GM23338 (cell line): ENCODE data around the gene SHANK2. TPM values are rescaled to one million over a fixed set of nuclear protein-coding genes. Genes with fewer than 3 reads are reported as not detected.

Experiments
- ATAC-seq: fragments of 200-7000 bp; cut with Tn5 transposase; 3 replicates; pipeline ENCODE4 v1.9.1; 2020
- DNase-seq: peaks from one replicate; pipeline ENCODE4 v3.0.0-alpha.2; 2015; ENCODE audit warnings: low spot score
- H2AFZ ChIP-seq: fragments of 200-600 bp; sonication (generic); 2 replicates; pipeline ENCODE4 v1.8.0; 2016; ENCODE audit warnings: antibody characterized with exemption, mild to moderate bottlenecking, moderate library complexity
- H3F3A ChIP-seq: fragments of 200-600 bp; sonication (generic); replicated peaks from 2 replicates; pipeline ENCODE4 v1.8.0; 2017; ENCODE audit warnings: antibody characterized with exemption, mixed run types, low read depth
- H3K27ac ChIP-seq: fragments of 200-600 bp; sonication (generic); 2 replicates; pipeline ENCODE4 v1.6.1; 2016; ENCODE audit warnings: low read depth
- H3K27me3 ChIP-seq: fragments of 200-600 bp; sonication (generic); 2 replicates; pipeline ENCODE4 v1.8.0; 2016; ENCODE audit warnings: mild to moderate bottlenecking, mixed run types, moderate library complexity; ENCODE audit not compliant: insufficient read depth
- H3K36me3 ChIP-seq: fragments of 200-600 bp; sonication (generic); 2 replicates; pipeline ENCODE4 v1.8.0; 2016; ENCODE audit warnings: mild to moderate bottlenecking; ENCODE audit not compliant: insufficient read depth
- H3K4me1 ChIP-seq: fragments of 200-600 bp; sonication (generic); 2 replicates; pipeline ENCODE4 v1.8.0; 2016; ENCODE audit warnings: mild to moderate bottlenecking, moderate library complexity; ENCODE audit not compliant: insufficient read depth
- H3K4me2 ChIP-seq: fragments of 200-600 bp; sonication (generic); 2 replicates; pipeline ENCODE4 v1.7.1; 2017; ENCODE audit warnings: mixed run types
- H3K4me3 ChIP-seq: fragments of 200-600 bp; sonication (generic); 2 replicates; pipeline ENCODE4 v1.6.1; 2016; ENCODE audit warnings: mixed run types
- H3K79me2 ChIP-seq: fragments of 200-600 bp; sonication (generic); replicated peaks from 2 replicates; pipeline ENCODE4 v1.8.0; 2017; ENCODE audit warnings: mild to moderate bottlenecking; ENCODE audit not compliant: insufficient read depth
- H3K9me2 ChIP-seq: fragments of 200-600 bp; sonication (generic); 2 replicates; pipeline ENCODE4 v1.8.0; 2017; ENCODE audit not compliant: insufficient read depth
- H4K20me1 ChIP-seq: fragments of 200-600 bp; sonication (generic); replicated peaks from 2 replicates; pipeline ENCODE4 v1.8.0; 2017; ENCODE audit warnings: mild to moderate bottlenecking; ENCODE audit not compliant: insufficient read depth
- H3K27ac Mint-ChIP-seq: 2 replicates; pipeline ENCODE4 v1.8.0; 2020; ENCODE audit warnings: inconsistent platforms, mild to moderate bottlenecking, moderate library complexity, mixed read lengths
- H3K27me3 Mint-ChIP-seq: 3 replicates; pipeline ENCODE4 v1.8.0; 2022; ENCODE audit warnings: low read depth, mild to moderate bottlenecking, moderate library complexity, mixed read lengths, inconsistent platforms; ENCODE audit not compliant: insufficient read depth, poor library complexity
- H3K36me3 Mint-ChIP-seq: 3 replicates; pipeline ENCODE4 v1.8.0; 2021; ENCODE audit warnings: low read depth, mild to moderate bottlenecking, inconsistent platforms, moderate library complexity, mixed read lengths
- H3K4me1 Mint-ChIP-seq: 3 replicates; pipeline ENCODE4 v1.8.0; 2020; ENCODE audit warnings: mild to moderate bottlenecking, inconsistent platforms, mixed read lengths
- H3K4me3 Mint-ChIP-seq: 3 replicates; pipeline ENCODE4 v1.8.0; 2021; ENCODE audit warnings: moderate library complexity, mild to moderate bottlenecking, inconsistent platforms, mixed read lengths
- H3K9me3 Mint-ChIP-seq: 3 replicates; pipeline ENCODE4 v1.8.0; 2020; ENCODE audit warnings: moderate library complexity, mild to moderate bottlenecking, inconsistent platforms, mixed read lengths
- CREB1 ChIP-seq: fragments of 250-450 bp; sonication (Bioruptor Pico); IDR thresholded peaks from 2 replicates; pipeline ENCODE4 v1.5.0; 2020; ENCODE audit warnings: low read depth, mild to moderate bottlenecking, moderate library complexity
- EZH2 ChIP-seq: fragments of 200-600 bp; sonication (generic); IDR thresholded peaks from one replicate; pipeline ENCODE4 v1.8.0; 2017; ENCODE audit warnings: antibody characterized with exemption, mild to moderate bottlenecking, low read depth; ENCODE audit not compliant: unreplicated experiment
- EZH2phosphoT487 ChIP-seq: fragments of 200-600 bp; sonication (generic); IDR thresholded peaks from one replicate; pipeline ENCODE4 v1.8.1; 2018; ENCODE audit warnings: antibody characterized with exemption; ENCODE audit not compliant: unreplicated experiment
- NANOG ChIP-seq: IDR thresholded peaks from 2 replicates; pipeline ENCODE4 v1.6.1; 2016; ENCODE audit warnings: antibody characterized with exemption, borderline replicate concordance
- REST ChIP-seq: IDR thresholded peaks from one replicate; pipeline ENCODE4 v1.6.1; 2018; ENCODE audit warnings: antibody characterized with exemption; ENCODE audit not compliant: unreplicated experiment
- STAT1 ChIP-seq: IDR thresholded peaks from one replicate; pipeline ENCODE4 v1.6.1; 2016; ENCODE audit warnings: antibody characterized with exemption; ENCODE audit not compliant: unreplicated experiment
- ZNF331 ChIP-seq: fragments of 250-450 bp; sonication (Bioruptor Pico); IDR thresholded peaks from 2 replicates; pipeline ENCODE4 v1.5.0; 2020; ENCODE audit warnings: low read depth, mild to moderate bottlenecking, moderate library complexity
- ZNF462 ChIP-seq: fragments of 250-450 bp; sonication (Bioruptor Pico); IDR thresholded peaks from 2 replicates; pipeline ENCODE4 v1.5.0; 2020; ENCODE audit warnings: mild to moderate bottlenecking, moderate library complexity
- polyA plus RNA-seq: library from polyadenylated mRNA; unstranded; fragments of >200 nt; fragmentation: Nextera tagmentation; extraction: Ambion mirVana; gene quantifications from 2 replicates; pipeline ENCODE4 v1.2.1, GENCODE V29; 2016
- total RNA-seq: library from RNA; depleted of rRNA; stranded (reverse); fragments of >200 nt; shearing (Covaris generic); gene quantifications from 2 replicates; pipeline ENCODE4 v1.2.3, GENCODE V29; 2014

SHANK2 gene
- total and polyA plus RNA-seq, 2 experiments from 2014 or later = 22.0 to 81.4 TPM

GRCh38 chr11:71202966-71203365 is 49.4 kb downstream of the SHANK2 start:
- Histone ChIP-seq H3K9me2 (no peaks in the 10 kb centered on the region), H3K79me2 (peaks cover 83% of the 10 kb centered on the region), H3K4me2 (no peak overlapping the region), H2AFZ (no peak overlapping the region), H3K27ac (no peak overlapping the region), H4K20me1 (peaks cover 29% of the 10 kb centered on the region), H3K4me1 (peaks cover 19% of the 10 kb centered on the region), H3K36me3 (no peaks in the 10 kb centered on the region), H3K27me3 (no peaks in the 10 kb centered on the region), H3K4me3 (no peak overlapping the region), H3F3A (no peaks in the 10 kb centered on the region)
- TF ChIP-seq NANOG (no peak), EZH2phosphoT487 (no peak), STAT1 (no peak), REST (no peak), CREB1 (no peak), ZNF462 (CRISPR knock-in tag) (no peak), EZH2 (no peak), ZNF331 (CRISPR knock-in tag) (no peak)
- Mint-ChIP-seq H3K9me3 (no peaks in the 10 kb centered on the region), H3K4me1 (peaks cover 38% of the 10 kb centered on the region), H3K4me3 (no peak overlapping the region), H3K36me3 (peaks cover 21% of the 10 kb centered on the region), H3K27ac (no peak overlapping the region), H3K27me3 (peaks cover 12% of the 10 kb centered on the region)
- no peak for ATAC-seq
- DNase-seq = no peak
